Liver (tissue), 9 donors: Measurements from ENCODE around the gene TTC39A. TPM values are rescaled to one million over a fixed set of nuclear protein-coding genes. Genes with fewer than 3 reads are reported as not detected.

ENCODE experiments used
- DNase-seq: peaks from one replicate; pipeline ENCODE4 v3.0.0-alpha.2; 2017; ENCODE audit warnings: low spot score
- H3K27ac ChIP-seq, 2 donors: one replicate each; pipeline ENCODE4 v1.7.0; 2013; ENCODE audit warnings: inconsistent platforms in 2 of 2, low read length in 2 of 2, control low read depth in 1 of 2, low read depth in 1 of 2, mild to moderate bottlenecking in 1 of 2
- H3K27me3 ChIP-seq, 4 donors: one replicate each; pipeline versions ENCODE4 v1.6.1 to v1.7.0; 2013; ENCODE audit warnings: low read length in 3 of 4, inconsistent platforms in 1 of 4, mild to moderate bottlenecking in 1 of 4, moderate library complexity in 1 of 4; ENCODE audit not compliant: control insufficient read depth in 4 of 4, insufficient read depth in 4 of 4
- H3K36me3 ChIP-seq, 4 donors: one replicate each; pipeline versions ENCODE4 v1.6.1 to v1.7.0; 2013; ENCODE audit warnings: low read length in 3 of 4, mild to moderate bottlenecking in 3 of 4, low read depth in 1 of 4, moderate library complexity in 1 of 4; ENCODE audit not compliant: control insufficient read depth in 4 of 4, insufficient read depth in 3 of 4
- H3K4me1 ChIP-seq, 4 donors: one replicate each; pipeline versions ENCODE4 v1.6.1 to v1.7.0; 2013; ENCODE audit warnings: low read length in 3 of 4, mild to moderate bottlenecking in 3 of 4, moderate library complexity in 1 of 4; ENCODE audit not compliant: control insufficient read depth in 4 of 4, insufficient read depth in 4 of 4
- H3K4me3 ChIP-seq, 3 donors: one replicate each; pipeline versions ENCODE4 v1.6.1 to v1.7.0; 2013; ENCODE audit warnings: low read length in 3 of 3, control low read depth in 1 of 3, low read depth in 1 of 3, mild to moderate bottlenecking in 1 of 3
- H3K9ac ChIP-seq, 2 donors: one replicate each; pipeline ENCODE4 v1.7.0; 2013; ENCODE audit warnings: low read length in 2 of 2, mild to moderate bottlenecking in 2 of 2, moderate library complexity in 2 of 2, control low read depth in 1 of 2, low read depth in 1 of 2
- H3K9me3 ChIP-seq, 4 donors: one replicate each; pipeline versions ENCODE4 v1.6.1 to v1.7.0; 2013; ENCODE audit warnings: low read length in 3 of 4; ENCODE audit not compliant: control insufficient read depth in 4 of 4
- EGR1 ChIP-seq, 2 donors: IDR thresholded peaks; 2 replicates each; pipeline ENCODE4 v1.6.1; 2016 to 2018; ENCODE audit warnings: antibody characterized with exemption in 2 of 2, low read depth in 2 of 2
- FOXA1 ChIP-seq: IDR thresholded peaks from 2 replicates; pipeline ENCODE4 v1.6.1; 2016; ENCODE audit warnings: antibody characterized with exemption
- FOXA2 ChIP-seq: IDR thresholded peaks from 2 replicates; pipeline ENCODE4 v1.6.1; 2016; ENCODE audit warnings: antibody characterized with exemption
- GABPA ChIP-seq, 2 donors: IDR thresholded peaks in 1 of 2; conservative IDR thresholded peaks in 1 of 2; 2 replicates each; pipeline ENCODE4 v1.6.1; 2016; ENCODE audit warnings: antibody characterized with exemption in 2 of 2, mild to moderate bottlenecking in 1 of 2, moderate library complexity in 1 of 2
- HNF4A ChIP-seq, 2 donors: conservative IDR thresholded peaks; 2 replicates each; pipeline ENCODE4 v1.6.1; 2016; ENCODE audit warnings: antibody characterized with exemption in 2 of 2, mild to moderate bottlenecking in 2 of 2
- HNF4G ChIP-seq: IDR thresholded peaks from 2 replicates; pipeline ENCODE4 v1.6.1; 2016; ENCODE audit warnings: antibody characterized with exemption
- JUND ChIP-seq, 2 donors: IDR thresholded peaks; 2 replicates each; pipeline ENCODE4 v1.6.1; 2016; ENCODE audit warnings: antibody characterized with exemption in 2 of 2
- NR2F2 ChIP-seq: IDR thresholded peaks from 2 replicates; pipeline ENCODE4 v1.6.1; 2016; ENCODE audit warnings: antibody characterized with exemption
- RAD21 ChIP-seq, 2 donors: IDR thresholded peaks; 2 replicates each; pipeline ENCODE4 v1.6.1; 2016; ENCODE audit warnings: antibody characterized with exemption in 2 of 2, mild to moderate bottlenecking in 2 of 2
- RXRA ChIP-seq, 2 donors: IDR thresholded peaks; 2 replicates each; pipeline ENCODE4 v1.6.1; 2017 to 2018; ENCODE audit warnings: antibody characterized with exemption in 2 of 2, mild to moderate bottlenecking in 1 of 2
- SP1 ChIP-seq: IDR thresholded peaks from 2 replicates; pipeline ENCODE4 v1.6.1; 2018; ENCODE audit warnings: antibody characterized with exemption, mild to moderate bottlenecking
- TAF1 ChIP-seq: conservative IDR thresholded peaks from 2 replicates; pipeline ENCODE4 v1.6.1; 2016; ENCODE audit warnings: antibody characterized with exemption, mild to moderate bottlenecking
- YY1 ChIP-seq: IDR thresholded peaks from 2 replicates; pipeline ENCODE4 v1.6.1; 2016; ENCODE audit warnings: antibody characterized with exemption, mild to moderate bottlenecking
- WGBS: extraction: QIAGEN DNeasy Blood & Tissue Kit; methylation state at CpG from one replicate; pipeline ENCODE4 v1.1.7; 2013; 5-methylcytosine and 5-hydroxymethylcytosine counted together
- polyA plus RNA-seq, 2 donors: library from polyadenylated mRNA; stranded (reverse) in 1 of 2; unstranded in 1 of 2; fragments of 200-250 nt in 1 of 2; fragments of >200 nt in 1 of 2; fragmentation: Nextera tagmentation in 1 of 2; extraction: Ambion mirVana in 1 of 2; gene quantifications; one replicate each; pipeline versions ENCODE4 v1.2.1 to v1.2.3, GENCODE V29; 2013 to 2015
- total RNA-seq, 2 donors: library from RNA; depleted of rRNA; stranded (reverse); fragments of >200 nt; gene quantifications; one replicate each; pipeline ENCODE4 v1.2.3, GENCODE V29; 2014
- TF ChIP-seq, protein P1 (sequence below): IDR thresholded peaks from 2 replicates; pipeline ENCODE4 v1.6.1; 2016; ENCODE audit warnings: antibody characterized with exemption
- TF ChIP-seq, protein P2 (sequence below): IDR thresholded peaks from 2 replicates; pipeline ENCODE4 v1.6.1; 2016; ENCODE audit warnings: antibody characterized with exemption, mild to moderate bottlenecking
- TF ChIP-seq, protein P3 (sequence below): IDR thresholded peaks from 2 replicates; pipeline ENCODE4 v1.6.1; 2016; ENCODE audit warnings: antibody characterized with exemption
- TF ChIP-seq, protein P4 (sequence below): IDR thresholded peaks from 2 replicates; pipeline ENCODE4 v1.6.1; 2016; ENCODE audit warnings: antibody characterized with exemption
- TF ChIP-seq, protein P5 (sequence below): fragments of 150-350 bp; IDR thresholded peaks from 2 replicates; pipeline ENCODE4 v1.5.1; 2017; ENCODE audit warnings: improper control_type of control experiment, low read depth, low read length; ENCODE audit not compliant: missing input control
- donor health status: healthy.
- donor health status: healthy.
- donor health status: healthy.
- donor health status: healthy.
- donor health status: healthy.

The TTC39A gene
- total and polyA plus RNA-seq, 4 donors, result 0.32 to 1.9 (median 1.4) TPM

DNA sequence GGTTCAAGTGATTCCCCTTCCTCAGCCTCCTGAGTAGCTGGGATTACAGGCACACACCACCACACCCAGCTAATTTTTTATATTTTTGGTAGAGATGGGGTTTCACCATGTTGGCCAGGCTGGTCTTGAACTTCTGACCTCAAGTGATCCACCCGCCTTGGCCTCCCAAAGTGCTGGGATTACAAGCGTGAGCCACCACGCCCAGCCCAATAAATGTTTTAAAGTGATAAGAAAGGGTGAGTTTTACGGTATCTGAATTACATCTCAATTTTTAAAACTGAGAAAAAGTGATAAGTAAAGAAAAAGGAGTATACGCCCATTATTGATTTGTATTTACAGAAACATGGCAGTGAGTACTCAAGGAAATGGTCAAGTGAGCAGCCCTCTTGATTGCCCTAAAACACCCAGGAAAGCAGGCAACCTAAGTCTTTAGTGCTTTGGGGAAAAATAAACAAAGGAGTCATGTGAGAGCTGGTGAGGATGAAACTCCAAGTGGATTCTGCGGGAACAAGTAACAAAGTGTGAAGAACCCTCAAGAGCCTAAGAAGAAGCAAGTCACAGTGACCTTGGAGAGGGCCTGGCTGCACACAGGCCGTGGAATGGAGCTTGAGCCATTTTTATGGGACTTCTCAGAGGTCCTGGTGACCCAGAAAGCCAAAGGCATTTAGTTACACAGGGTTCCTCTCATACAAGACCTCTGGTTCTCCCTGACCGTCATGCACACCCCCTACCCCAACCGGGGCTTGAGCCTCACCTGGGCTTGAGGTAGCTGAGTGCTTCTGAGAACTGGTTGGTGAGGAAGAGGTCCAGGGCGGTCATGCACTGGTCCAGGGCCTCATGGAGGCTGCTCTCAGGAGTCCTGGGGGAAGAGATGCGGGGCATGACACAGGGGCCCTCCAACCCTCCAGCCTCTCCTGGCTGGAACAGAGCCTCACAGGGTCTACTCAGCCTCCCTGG, 9.1 kb downstream of the TTC39A start:
- DNase-seq, result no peak
- no peak overlapping the region for H3K9ac ChIP-seq
- TF ChIP-seq HNF4G, result no peak
- no peak for TF ChIP-seq TAF1
- no peak for TF ChIP-seq HNF4A (conservative IDR thresholded peaks at IDR 0.05)
- TF ChIP-seq, protein P1, sequence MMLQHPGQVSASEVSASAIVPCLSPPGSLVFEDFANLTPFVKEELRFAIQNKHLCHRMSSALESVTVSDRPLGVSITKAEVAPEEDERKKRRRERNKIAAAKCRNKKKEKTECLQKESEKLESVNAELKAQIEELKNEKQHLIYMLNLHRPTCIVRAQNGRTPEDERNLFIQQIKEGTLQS, result no peak
- TF ChIP-seq GABPA (IDR thresholded peaks at IDR 0.05 in 1 of 2, conservative IDR thresholded peaks at IDR 0.05 in 1 of 2), result no peak
- TF ChIP-seq JUND (IDR thresholded peaks at IDR 0.05), result no peak
- no peak for TF ChIP-seq FOXA2
- TF ChIP-seq YY1, result no peak
- TF ChIP-seq RXRA (IDR thresholded peaks at IDR 0.05), result no peak
- no peak for TF ChIP-seq SP1
- TF ChIP-seq, protein P2, sequence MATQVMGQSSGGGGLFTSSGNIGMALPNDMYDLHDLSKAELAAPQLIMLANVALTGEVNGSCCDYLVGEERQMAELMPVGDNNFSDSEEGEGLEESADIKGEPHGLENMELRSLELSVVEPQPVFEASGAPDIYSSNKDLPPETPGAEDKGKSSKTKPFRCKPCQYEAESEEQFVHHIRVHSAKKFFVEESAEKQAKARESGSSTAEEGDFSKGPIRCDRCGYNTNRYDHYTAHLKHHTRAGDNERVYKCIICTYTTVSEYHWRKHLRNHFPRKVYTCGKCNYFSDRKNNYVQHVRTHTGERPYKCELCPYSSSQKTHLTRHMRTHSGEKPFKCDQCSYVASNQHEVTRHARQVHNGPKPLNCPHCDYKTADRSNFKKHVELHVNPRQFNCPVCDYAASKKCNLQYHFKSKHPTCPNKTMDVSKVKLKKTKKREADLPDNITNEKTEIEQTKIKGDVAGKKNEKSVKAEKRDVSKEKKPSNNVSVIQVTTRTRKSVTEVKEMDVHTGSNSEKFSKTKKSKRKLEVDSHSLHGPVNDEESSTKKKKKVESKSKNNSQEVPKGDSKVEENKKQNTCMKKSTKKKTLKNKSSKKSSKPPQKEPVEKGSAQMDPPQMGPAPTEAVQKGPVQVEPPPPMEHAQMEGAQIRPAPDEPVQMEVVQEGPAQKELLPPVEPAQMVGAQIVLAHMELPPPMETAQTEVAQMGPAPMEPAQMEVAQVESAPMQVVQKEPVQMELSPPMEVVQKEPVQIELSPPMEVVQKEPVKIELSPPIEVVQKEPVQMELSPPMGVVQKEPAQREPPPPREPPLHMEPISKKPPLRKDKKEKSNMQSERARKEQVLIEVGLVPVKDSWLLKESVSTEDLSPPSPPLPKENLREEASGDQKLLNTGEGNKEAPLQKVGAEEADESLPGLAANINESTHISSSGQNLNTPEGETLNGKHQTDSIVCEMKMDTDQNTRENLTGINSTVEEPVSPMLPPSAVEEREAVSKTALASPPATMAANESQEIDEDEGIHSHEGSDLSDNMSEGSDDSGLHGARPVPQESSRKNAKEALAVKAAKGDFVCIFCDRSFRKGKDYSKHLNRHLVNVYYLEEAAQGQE, result no peak
- no peak for TF ChIP-seq EGR1 (IDR thresholded peaks at IDR 0.05; ENCODE audit: low read depth in 2 of 2)
- TF ChIP-seq, protein P3, sequence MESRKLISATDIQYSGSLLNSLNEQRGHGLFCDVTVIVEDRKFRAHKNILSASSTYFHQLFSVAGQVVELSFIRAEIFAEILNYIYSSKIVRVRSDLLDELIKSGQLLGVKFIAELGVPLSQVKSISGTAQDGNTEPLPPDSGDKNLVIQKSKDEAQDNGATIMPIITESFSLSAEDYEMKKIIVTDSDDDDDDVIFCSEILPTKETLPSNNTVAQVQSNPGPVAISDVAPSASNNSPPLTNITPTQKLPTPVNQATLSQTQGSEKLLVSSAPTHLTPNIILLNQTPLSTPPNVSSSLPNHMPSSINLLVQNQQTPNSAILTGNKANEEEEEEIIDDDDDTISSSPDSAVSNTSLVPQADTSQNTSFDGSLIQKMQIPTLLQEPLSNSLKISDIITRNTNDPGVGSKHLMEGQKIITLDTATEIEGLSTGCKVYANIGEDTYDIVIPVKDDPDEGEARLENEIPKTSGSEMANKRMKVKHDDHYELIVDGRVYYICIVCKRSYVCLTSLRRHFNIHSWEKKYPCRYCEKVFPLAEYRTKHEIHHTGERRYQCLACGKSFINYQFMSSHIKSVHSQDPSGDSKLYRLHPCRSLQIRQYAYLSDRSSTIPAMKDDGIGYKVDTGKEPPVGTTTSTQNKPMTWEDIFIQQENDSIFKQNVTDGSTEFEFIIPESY, result no peak
- TF ChIP-seq FOXA1, result no peak
- TF ChIP-seq, protein P4, sequence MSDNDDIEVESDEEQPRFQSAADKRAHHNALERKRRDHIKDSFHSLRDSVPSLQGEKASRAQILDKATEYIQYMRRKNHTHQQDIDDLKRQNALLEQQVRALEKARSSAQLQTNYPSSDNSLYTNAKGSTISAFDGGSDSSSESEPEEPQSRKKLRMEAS, result no peak
- TF ChIP-seq NR2F2, result no peak
- no peak for TF ChIP-seq RAD21 (IDR thresholded peaks at IDR 0.05)
- TF ChIP-seq, protein P5, sequence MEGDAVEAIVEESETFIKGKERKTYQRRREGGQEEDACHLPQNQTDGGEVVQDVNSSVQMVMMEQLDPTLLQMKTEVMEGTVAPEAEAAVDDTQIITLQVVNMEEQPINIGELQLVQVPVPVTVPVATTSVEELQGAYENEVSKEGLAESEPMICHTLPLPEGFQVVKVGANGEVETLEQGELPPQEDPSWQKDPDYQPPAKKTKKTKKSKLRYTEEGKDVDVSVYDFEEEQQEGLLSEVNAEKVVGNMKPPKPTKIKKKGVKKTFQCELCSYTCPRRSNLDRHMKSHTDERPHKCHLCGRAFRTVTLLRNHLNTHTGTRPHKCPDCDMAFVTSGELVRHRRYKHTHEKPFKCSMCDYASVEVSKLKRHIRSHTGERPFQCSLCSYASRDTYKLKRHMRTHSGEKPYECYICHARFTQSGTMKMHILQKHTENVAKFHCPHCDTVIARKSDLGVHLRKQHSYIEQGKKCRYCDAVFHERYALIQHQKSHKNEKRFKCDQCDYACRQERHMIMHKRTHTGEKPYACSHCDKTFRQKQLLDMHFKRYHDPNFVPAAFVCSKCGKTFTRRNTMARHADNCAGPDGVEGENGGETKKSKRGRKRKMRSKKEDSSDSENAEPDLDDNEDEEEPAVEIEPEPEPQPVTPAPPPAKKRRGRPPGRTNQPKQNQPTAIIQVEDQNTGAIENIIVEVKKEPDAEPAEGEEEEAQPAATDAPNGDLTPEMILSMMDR, result no peak
- no peaks in the 10 kb centered on the region for H3K27me3 ChIP-seq
- WGBS, result 94% methylated on average over 11 of the region's 11 CpGs
- no peak overlapping the region for H3K27ac ChIP-seq
- H3K36me3 ChIP-seq, result no peaks in the 10 kb centered on the region
- H3K4me3 ChIP-seq, result no peak overlapping the region
- no peaks in the 10 kb centered on the region for H3K9me3 ChIP-seq
- no peaks in the 10 kb centered on the region for H3K4me1 ChIP-seq
